GM18520 (cell line): Measurements from ENCODE around the gene MICAL2.

Experiments
- ATAC-seq: cut with Tn5 transposase; IDR thresholded peaks from one replicate; pipeline ENCODE4 v1.9.1; 2021; ENCODE audit not compliant: unreplicated experiment

MICAL2 gene

GRCh38 chr11:12306830-12307229, 196.4 kb downstream of the MICAL2 start:
- ATAC-seq: no peak

GRCh38 chr11:12312132-12312531, 201.7 kb downstream of the MICAL2 start:
- no peak for ATAC-seq
